IPS-20b (cell line): Measurements from ENCODE around the gene DHCR7.

ENCODE experiments used
- H3K27ac ChIP-seq: one replicate; pipeline ENCODE4 v1.5.1; 2013; ENCODE audit warnings: low read length
- H3K27me3 ChIP-seq: 2 replicates; pipeline ENCODE4 v1.6.1; 2013; ENCODE audit warnings: mild to moderate bottlenecking, low read length, inconsistent platforms; ENCODE audit not compliant: insufficient read depth
- H3K36me3 ChIP-seq: 2 replicates; pipeline ENCODE4 v1.6.1; 2013; ENCODE audit warnings: low read depth, mild to moderate bottlenecking, inconsistent platforms, low read length, moderate library complexity; ENCODE audit not compliant: insufficient read depth
- H3K4me1 ChIP-seq: 2 replicates; pipeline ENCODE4 v1.6.1; 2013; ENCODE audit warnings: mild to moderate bottlenecking, control low read depth, inconsistent platforms, low read length, moderate library complexity; ENCODE audit not compliant: insufficient read depth
- H3K4me3 ChIP-seq: 2 replicates; pipeline ENCODE4 v1.5.1; 2013; ENCODE audit warnings: mild to moderate bottlenecking, low read length, inconsistent platforms
- H3K9ac ChIP-seq: 2 replicates; pipeline ENCODE4 v1.6.1; 2013; ENCODE audit warnings: low read depth, mild to moderate bottlenecking, inconsistent platforms, low read length, moderate library complexity
- H3K9me3 ChIP-seq: 2 replicates; pipeline ENCODE4 v1.6.1; 2013; ENCODE audit warnings: mild to moderate bottlenecking, low read depth, low read length, inconsistent platforms; ENCODE audit not compliant: insufficient read depth

The DHCR7 gene

DNA sequence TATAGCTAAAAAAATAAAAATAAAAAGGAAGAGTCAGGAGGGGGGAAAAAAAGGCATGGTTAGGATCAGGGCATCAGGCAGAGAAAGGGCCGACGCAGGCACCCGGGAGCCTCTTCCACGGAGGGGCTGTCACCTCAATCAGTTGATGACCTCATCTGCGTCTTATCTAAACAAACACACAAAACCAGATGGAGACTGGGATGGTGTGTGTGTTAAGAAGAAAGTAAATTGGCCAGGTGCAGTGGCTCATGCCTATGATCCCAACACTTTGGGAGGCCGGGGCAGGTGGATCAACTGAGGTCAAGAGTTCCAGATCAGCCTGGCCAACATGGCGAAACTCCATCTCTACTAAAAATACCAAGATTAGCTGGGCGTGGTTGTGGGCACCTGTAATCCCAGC, 63.6 kb downstream of the DHCR7 start:
- Histone ChIP-seq H3K9ac (no peak overlapping the region), H3K36me3 (no peaks in the 10 kb centered on the region), H3K27me3 (no peaks in the 10 kb centered on the region; the same call in 1 of the 2 replicates), H3K4me1 (no peaks in the 10 kb centered on the region), H3K4me3 (no peak overlapping the region), H3K27ac (no peak overlapping the region), H3K9me3 (no peaks in the 10 kb centered on the region; the same call in 1 of the 2 replicates)
